Astrocyte (in vitro differentiated cells and primary cell): ENCODE results near the gene SMAD3.

Experiments used
- EZH2 ChIP-seq: IDR thresholded peaks from 2 replicates; pipeline ENCODE4 v1.6.1; 2012; ENCODE audit warnings: mild to moderate bottlenecking, low read length, inconsistent platforms; ENCODE audit not compliant: insufficient read depth
- TF ChIP-seq, protein P1 (sequence below): IDR thresholded peaks from 2 replicates; pipeline ENCODE4 v1.5.1; 2011; ENCODE audit warnings: low read depth, mild to moderate bottlenecking, inconsistent platforms, low read length, moderate library complexity; ENCODE audit not compliant: insufficient read depth

DNA sequence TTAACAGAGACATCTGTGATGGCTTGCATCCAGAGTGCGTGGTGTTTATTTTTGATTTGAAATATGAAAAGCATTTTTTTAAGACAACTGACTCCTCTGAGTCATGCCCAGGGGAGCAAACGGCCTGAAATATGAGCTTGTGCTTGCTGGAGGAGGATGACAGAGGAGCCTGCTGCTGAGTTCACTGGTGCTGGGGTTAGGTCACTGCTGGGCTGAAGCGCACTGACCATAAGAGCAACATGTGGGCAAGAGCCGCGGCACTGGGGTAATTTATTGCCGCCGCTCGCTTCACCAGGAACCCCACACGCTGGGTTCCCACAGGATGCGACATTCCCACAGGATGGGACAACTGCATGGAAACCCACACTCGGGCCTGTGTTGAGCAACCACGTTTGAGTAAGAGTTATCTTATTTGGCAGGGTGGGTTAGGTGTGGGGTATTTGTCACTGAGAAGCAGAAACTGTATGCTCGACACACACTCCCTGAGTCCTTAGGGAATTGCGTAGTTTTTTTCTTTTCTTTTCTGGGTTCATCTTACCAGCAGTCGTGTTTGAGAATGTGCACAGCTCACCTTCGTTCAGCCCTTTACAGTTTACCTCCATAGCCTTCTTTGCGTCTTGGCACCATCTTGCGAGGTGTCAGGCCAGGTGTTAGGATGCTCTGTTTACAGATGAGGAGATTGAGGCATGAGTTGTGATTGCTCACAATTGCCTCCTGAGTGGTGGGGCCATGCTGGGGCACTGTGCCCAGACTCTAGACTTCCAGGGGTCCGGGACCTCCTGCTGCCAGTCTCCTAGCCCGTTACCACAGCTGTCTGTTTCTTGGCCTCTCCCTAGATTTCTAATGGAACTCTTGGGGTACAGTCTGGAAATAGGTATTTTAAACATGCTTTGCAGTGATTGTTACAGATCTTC lies 60.4 kb downstream of the SMAD3 start:
- TF ChIP-seq, protein P1, sequence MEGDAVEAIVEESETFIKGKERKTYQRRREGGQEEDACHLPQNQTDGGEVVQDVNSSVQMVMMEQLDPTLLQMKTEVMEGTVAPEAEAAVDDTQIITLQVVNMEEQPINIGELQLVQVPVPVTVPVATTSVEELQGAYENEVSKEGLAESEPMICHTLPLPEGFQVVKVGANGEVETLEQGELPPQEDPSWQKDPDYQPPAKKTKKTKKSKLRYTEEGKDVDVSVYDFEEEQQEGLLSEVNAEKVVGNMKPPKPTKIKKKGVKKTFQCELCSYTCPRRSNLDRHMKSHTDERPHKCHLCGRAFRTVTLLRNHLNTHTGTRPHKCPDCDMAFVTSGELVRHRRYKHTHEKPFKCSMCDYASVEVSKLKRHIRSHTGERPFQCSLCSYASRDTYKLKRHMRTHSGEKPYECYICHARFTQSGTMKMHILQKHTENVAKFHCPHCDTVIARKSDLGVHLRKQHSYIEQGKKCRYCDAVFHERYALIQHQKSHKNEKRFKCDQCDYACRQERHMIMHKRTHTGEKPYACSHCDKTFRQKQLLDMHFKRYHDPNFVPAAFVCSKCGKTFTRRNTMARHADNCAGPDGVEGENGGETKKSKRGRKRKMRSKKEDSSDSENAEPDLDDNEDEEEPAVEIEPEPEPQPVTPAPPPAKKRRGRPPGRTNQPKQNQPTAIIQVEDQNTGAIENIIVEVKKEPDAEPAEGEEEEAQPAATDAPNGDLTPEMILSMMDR: no peak
- TF ChIP-seq EZH2: no peak
